GM23248 (cell line): ENCODE results near the gene FIS1. TPM values are rescaled to one million over a fixed set of nuclear protein-coding genes. Genes with fewer than 3 reads are reported as not detected.
"Not testable (repeated sequence)": the region's sequence is repeated elsewhere in the genome, so short reads cannot be mapped to it uniquely, and the experiment has no call there.

Source experiments
- DNase-seq: peaks from one replicate; pipeline ENCODE4 v3.0.0-alpha.2; 2015
- H2AFZ ChIP-seq: fragments of 200-600 bp; sonication (generic); 2 replicates; pipeline ENCODE4 v1.6.1; 2016; ENCODE audit warnings: antibody characterized with exemption
- H3F3A ChIP-seq: fragments of 200-600 bp; sonication (generic); 2 replicates; pipeline ENCODE4 v1.6.1; 2016; ENCODE audit warnings: mild to moderate bottlenecking, antibody characterized with exemption, mixed run types; ENCODE audit not compliant: insufficient read depth
- H3K27ac ChIP-seq: fragments of 200-600 bp; sonication (generic); 2 replicates; pipeline ENCODE4 v1.5.1; 2016; ENCODE audit warnings: mild to moderate bottlenecking
- H3K27me3 ChIP-seq: fragments of 200-600 bp; sonication (generic); replicated peaks from 2 replicates; pipeline ENCODE4 v1.6.1; 2016; ENCODE audit warnings: mild to moderate bottlenecking; ENCODE audit not compliant: insufficient read depth
- H3K36me3 ChIP-seq: fragments of 200-600 bp; sonication (generic); 2 replicates; pipeline ENCODE4 v1.6.1; 2016; ENCODE audit warnings: low read depth, mild to moderate bottlenecking
- H3K4me1 ChIP-seq: fragments of 200-600 bp; sonication (generic); 2 replicates; pipeline ENCODE4 v1.6.1; 2016; ENCODE audit warnings: mild to moderate bottlenecking; ENCODE audit not compliant: insufficient read depth
- H3K4me2 ChIP-seq: fragments of 200-600 bp; sonication (generic); one replicate; pipeline ENCODE4 v1.6.1; 2016; ENCODE audit warnings: mild to moderate bottlenecking; ENCODE audit not compliant: unreplicated experiment
- H3K4me3 ChIP-seq: fragments of 200-600 bp; sonication (generic); 2 replicates; pipeline ENCODE4 v1.5.1; 2016; ENCODE audit warnings: mild to moderate bottlenecking
- H3K79me2 ChIP-seq: fragments of 200-600 bp; sonication (generic); 2 replicates; pipeline ENCODE4 v1.6.1; 2016; ENCODE audit warnings: mild to moderate bottlenecking; ENCODE audit not compliant: insufficient read depth
- H3K9ac ChIP-seq: fragments of 200-600 bp; sonication (generic); 2 replicates; pipeline ENCODE4 v1.6.1; 2016; ENCODE audit warnings: mild to moderate bottlenecking
- H3K9me2 ChIP-seq: fragments of 200-600 bp; sonication (generic); 2 replicates; pipeline ENCODE4 v1.6.1; 2016; ENCODE audit warnings: mixed run types, mild to moderate bottlenecking, moderate library complexity; ENCODE audit not compliant: insufficient read depth
- H3K9me3 ChIP-seq: fragments of 200-600 bp; sonication (generic); one replicate; pipeline ENCODE4 v1.6.1; 2017; ENCODE audit warnings: low read depth
- H4K20me1 ChIP-seq: fragments of 200-600 bp; sonication (generic); 2 replicates; pipeline ENCODE4 v1.6.0; 2016; ENCODE audit not compliant: insufficient read depth
- EZH2 ChIP-seq: fragments of 200-600 bp; sonication (generic); IDR thresholded peaks from 2 replicates; pipeline ENCODE4 v1.6.1; 2018; ENCODE audit warnings: antibody characterized with exemption, mild to moderate bottlenecking; ENCODE audit not compliant: insufficient read depth, poor library complexity, severe bottlenecking
- EZH2phosphoT487 ChIP-seq: fragments of 200-600 bp; sonication (generic); IDR thresholded peaks from 2 replicates; pipeline ENCODE4 v1.6.1; 2018; ENCODE audit warnings: antibody characterized with exemption, moderate library complexity, mild to moderate bottlenecking, low read depth; ENCODE audit not compliant: insufficient read depth
- WGBS, 2 experiments: methylation state at CpG; one replicate each; pipeline ENCODE4 v1.1.6; 2015 to 2017; ENCODE audit warnings: low lambda C conversion rate in 2 of 2, low coverage in 1 of 2; ENCODE audit errors: missing lambda C conversion rate in 2 of 2; 5-methylcytosine and 5-hydroxymethylcytosine counted together
- in situ Hi-C: fragments of 300-500 bp; cut with MboI; formaldehyde crosslinking; loops from 2 replicates; pipeline ENCODE4 v1.15.0; 2020
- polyA plus RNA-seq: library from polyadenylated mRNA; unstranded; fragments of >200 nt; fragmentation: Nextera tagmentation; extraction: Ambion mirVana; gene quantifications from 2 replicates; pipeline ENCODE4 v1.2.1, GENCODE V29; 2016
- total RNA-seq: library from RNA; depleted of rRNA; stranded (reverse); fragments of >200 nt; shearing (Covaris generic); gene quantifications from 2 replicates; pipeline ENCODE4 v1.2.3, GENCODE V29; 2014

FIS1 gene
- total and polyA plus RNA-seq, 2 experiments from 2014 or later, result 193 to 235 TPM

GRCh38 chr7:101208794-101209193 lies 36.1 kb downstream of the FIS1 start:
- in situ Hi-C loops, result no loop called here
- H3K27ac ChIP-seq, result no peak overlapping the region
- no peak overlapping the region for H3K4me3 ChIP-seq
- H3K9me3 ChIP-seq, result no peaks in the 10 kb centered on the region
- H3K9me2 ChIP-seq, result no peaks in the 10 kb centered on the region
- H3K27me3 ChIP-seq, result no peaks in the 10 kb centered on the region
- H3K4me2 ChIP-seq, result no peak overlapping the region
- H4K20me1 ChIP-seq, result no peaks in the 10 kb centered on the region
- H3K36me3 ChIP-seq, result peaks cover 4% of the 10 kb centered on the region; the same call in 1 of the 2 replicates
- H3K4me1 ChIP-seq, result no peaks in the 10 kb centered on the region
- H3F3A ChIP-seq, result peaks cover 6% of the 10 kb centered on the region; the same call in 1 of the 2 replicates
- DNase-seq, result no peak
- TF ChIP-seq EZH2, result no peak
- TF ChIP-seq EZH2phosphoT487, result no peak
- no peak overlapping the region for H2AFZ ChIP-seq
- WGBS, 2 experiments, result 93 to 94% methylated on average over 14 of the region's 14 CpGs
- H3K79me2 ChIP-seq, result peaks cover 2% of the 10 kb centered on the region
- no peak overlapping the region for H3K9ac ChIP-seq

- peaks cover 6% of the 10 kb centered on the region; the same call in 1 of the 2 replicates for H3F3A ChIP-seq
- TF ChIP-seq EZH2phosphoT487 (no peak), EZH2 (no peak)
- no peak overlapping the region for H2AFZ ChIP-seq
- no peak overlapping the region for H3K9ac ChIP-seq
- H3K4me2 ChIP-seq, result no peak overlapping the region
- DNase-seq, result no peak
- H3K9me2 ChIP-seq, result no peaks in the 10 kb centered on the region
- 95 to 98% methylated on average over 15 to 16 of the region's 17 CpGs for WGBS, 2 experiments
- H3K4me1 ChIP-seq, result no peaks in the 10 kb centered on the region
- in situ Hi-C loops, result no loop called here
- H3K27ac ChIP-seq, result no peak overlapping the region
- no peaks in the 10 kb centered on the region for H3K9me3 ChIP-seq
- H3K27me3 ChIP-seq, result peaks cover 3% of the 10 kb centered on the region; the same call in 1 of the 2 replicates
- no peaks in the 10 kb centered on the region for H3K79me2 ChIP-seq
- no peaks in the 10 kb centered on the region; the same call in 1 of the 2 replicates for H3K36me3 ChIP-seq
- H4K20me1 ChIP-seq, result no peaks in the 10 kb centered on the region
- H3K4me3 ChIP-seq, result no peak overlapping the region
Measured at GRCh38 chr7:101207459-101207858, 37.4 kb downstream of the FIS1 start.

GRCh38 chr7:101206665-101207042 lies 38.2 kb downstream of the FIS1 start:
- in situ Hi-C loops, result no loop called here
- Histone ChIP-seq H3K4me2 (no peak overlapping the region), H3K9ac (no peak overlapping the region), H3K27me3 (peaks cover 12% of the 10 kb centered on the region; the same call in 1 of the 2 replicates), H3K4me1 (no peaks in the 10 kb centered on the region), H4K20me1 (no peaks in the 10 kb centered on the region), H3F3A (peaks cover 6% of the 10 kb centered on the region; the same call in 1 of the 2 replicates), H3K27ac (no peak overlapping the region), H2AFZ (no peak overlapping the region), H3K9me2 (no peaks in the 10 kb centered on the region), H3K79me2 (no peaks in the 10 kb centered on the region), H3K36me3 (no peaks in the 10 kb centered on the region; the same call in 1 of the 2 replicates), H3K4me3 (no peak overlapping the region), H3K9me3 (no peaks in the 10 kb centered on the region)
- DNase-seq, result no peak
- 80 to 83% methylated on average over 17 to 19 of the region's 19 CpGs for WGBS, 2 experiments
- no peak for TF ChIP-seq EZH2phosphoT487
- TF ChIP-seq EZH2, result no peak

- H3K4me1 ChIP-seq, result no peaks in the 10 kb centered on the region
- TF ChIP-seq EZH2phosphoT487 (no peak), EZH2 (no peak)
- H2AFZ ChIP-seq, result no peak overlapping the region
- in situ Hi-C loops, result no loop called here
- no peak overlapping the region for H3K4me3 ChIP-seq
- no peaks in the 10 kb centered on the region for H3K9me2 ChIP-seq
- H3K79me2 ChIP-seq, result no peaks in the 10 kb centered on the region
- H3K4me2 ChIP-seq, result no peak overlapping the region
- H4K20me1 ChIP-seq, result no peaks in the 10 kb centered on the region
- no peak overlapping the region for H3K27ac ChIP-seq
- DNase-seq, result no peak
- peaks cover 6% of the 10 kb centered on the region; the same call in 1 of the 2 replicates for H3F3A ChIP-seq
- whole genome bisulfite sequencing, 2 experiments, result 87 to 88% methylated on average over 28 to 32 of the region's 32 CpGs
- no peak overlapping the region for H3K9ac ChIP-seq
- peaks cover 17% of the 10 kb centered on the region; the same call in 1 of the 2 replicates for H3K27me3 ChIP-seq
- H3K9me3 ChIP-seq, result no peaks in the 10 kb centered on the region
- no peaks in the 10 kb centered on the region; the same call in 1 of the 2 replicates for H3K36me3 ChIP-seq
Measured at GRCh38 chr7:101205901-101206664, 38.8 kb downstream of the FIS1 start.

- WGBS, 2 experiments, result 53 to 55% methylated on average over 22 of the region's 22 CpGs
- H3K9ac ChIP-seq, H3K4me2 ChIP-seq, H3K4me3 ChIP-seq, H3K79me2 ChIP-seq, H3K9me2 ChIP-seq, H3K9me3 ChIP-seq, H3K36me3 ChIP-seq, H3K27ac ChIP-seq, H3K4me1 ChIP-seq, H3F3A ChIP-seq, H4K20me1 ChIP-seq, in situ Hi-C loops: not testable (repeated sequence)
- peak overlapping the region; percentile 18 for H2AFZ ChIP-seq
- peaks cover 26% of the 10 kb centered on the region; the same call in 1 of the 2 replicates for H3K27me3 ChIP-seq
- DNase-seq, result peak; percentile 62
Measured at GRCh38 chr7:101203740-101204738, 40.8 kb downstream of the FIS1 start.
